Osteoblast (primary cell): Measurements from ENCODE around the gene NRK. TPM values are rescaled to one million over a fixed set of nuclear protein-coding genes. Genes with fewer than 3 reads are reported as not detected.
"Not testable (repeated sequence)": the region's sequence is repeated elsewhere in the genome, so short reads cannot be mapped to it uniquely, and the experiment has no call there.

Experiments used
- DNase-seq: peaks from one replicate; pipeline ENCODE4 v3.0.0; 2011; ENCODE audit warnings: low spot score, mixed read lengths; ENCODE audit not compliant: insufficient read length; ENCODE audit errors: missing footprints
- H2AFZ ChIP-seq: 2 replicates; pipeline ENCODE4 v1.6.0; 2011; ENCODE audit warnings: mild to moderate bottlenecking, low read length
- H3K27ac ChIP-seq: 2 replicates; pipeline ENCODE4 v1.5.1; 2011; ENCODE audit warnings: mild to moderate bottlenecking, low read depth, low read length, moderate library complexity
- H3K27me3 ChIP-seq: 2 replicates; pipeline ENCODE4 v1.6.0; 2012; ENCODE audit warnings: mild to moderate bottlenecking, control low read depth, inconsistent platforms, low read length, moderate library complexity; ENCODE audit not compliant: insufficient read depth
- H3K36me3 ChIP-seq: 2 replicates; pipeline ENCODE4 v1.5.1; 2011; ENCODE audit warnings: mild to moderate bottlenecking, low read length, control low read depth, moderate library complexity; ENCODE audit not compliant: insufficient read depth
- H3K4me1 ChIP-seq: 2 replicates; pipeline ENCODE4 v1.5.1; 2011; ENCODE audit warnings: mild to moderate bottlenecking, low read length, control low read depth, moderate library complexity; ENCODE audit not compliant: insufficient read depth
- H3K4me2 ChIP-seq: 2 replicates; pipeline ENCODE4 v1.6.0; 2011; ENCODE audit warnings: mild to moderate bottlenecking, low read length; ENCODE audit not compliant: insufficient read depth
- H3K4me3 ChIP-seq: fragments of 200-600 bp; sonication (generic); 3 replicates; pipeline ENCODE4 v1.5.1; 2012; ENCODE audit warnings: mild to moderate bottlenecking, low read length, inconsistent platforms; ENCODE audit not compliant: insufficient read depth
- H3K79me2 ChIP-seq: 2 replicates; pipeline ENCODE4 v1.6.0; 2012; ENCODE audit warnings: mild to moderate bottlenecking, low read length, control low read depth, inconsistent platforms; ENCODE audit not compliant: insufficient read depth
- H3K9me3 ChIP-seq: 2 replicates; pipeline ENCODE4 v1.5.1; 2011; ENCODE audit warnings: low read depth, low read length, control low read depth
- H4K20me1 ChIP-seq: 2 replicates; pipeline ENCODE4 v1.6.0; 2012; ENCODE audit warnings: mild to moderate bottlenecking, low read length, control low read depth; ENCODE audit not compliant: insufficient read depth
- CTCF ChIP-seq: IDR thresholded peaks from 2 replicates; pipeline ENCODE4 v1.5.1; 2011; ENCODE audit warnings: mild to moderate bottlenecking, low read depth, low read length, moderate library complexity; ENCODE audit errors: extremely low read depth
- total RNA-seq: library from RNA; depleted of rRNA; stranded (reverse); fragments of >200 nt; gene quantifications from 2 replicates; pipeline ENCODE4 v1.2.3, GENCODE V29; 2012

Gene NRK
- under 0.01 TPM in 1 of 2 replicates, not detected in the other for total RNA-seq

- no peak within 1 kb of the TSS for H3K4me2 ChIP-seq
- H3K4me3 ChIP-seq = peak within 1 kb of the TSS; percentile 16
Observed at GRCh38 chrX:105822138-105823091, at the start of gene NRK. TSS of gene NRK (plus strand) at chrX:105822539. CDS start at chrX:105822846, 307 bp downstream.

GRCh38 chrX:105773801-105774200 lies 48.5 kb upstream of the NRK start:
- Histone ChIP-seq H3K4me2 (no peak overlapping the region), H3K9me3 (no peaks in the 10 kb centered on the region), H3K79me2 (no peaks in the 10 kb centered on the region), H3K4me1 (no peaks in the 10 kb centered on the region), H4K20me1 (no peaks in the 10 kb centered on the region), H3K36me3 (no peaks in the 10 kb centered on the region), H3K27me3 (peaks cover 8% of the 10 kb centered on the region), H2AFZ (no peak overlapping the region), H3K4me3 (no peak overlapping the region), H3K27ac (no peak overlapping the region)
- no peak for TF ChIP-seq CTCF
- no peak for DNase-seq

More at GRCh38 chrX:105822138-105823091, at the start of gene NRK:
- DNase-seq = peak; percentile 8
- Histone ChIP-seq H3K9me3 (no peaks in the 10 kb centered on the region), H2AFZ (no peak within 1 kb of the TSS), H4K20me1 (no peaks in the 10 kb centered on the region), H3K27me3 (peaks cover 18% of the 10 kb centered on the region), H3K36me3 (no peaks in the 10 kb centered on the region), H3K27ac (no peak within 1 kb of the TSS), H3K4me1 (no peaks in the 10 kb centered on the region), H3K79me2 (no peaks in the 10 kb centered on the region)
- TF ChIP-seq CTCF = no peak

GRCh38 chrX:105775679-105776078 lies 46.7 kb upstream of the NRK start:
- Histone ChIP-seq H3K27me3 (peaks cover 8% of the 10 kb centered on the region), H3K79me2 (no peaks in the 10 kb centered on the region), H3K4me3 (no peak overlapping the region), H3K9me3 (no peaks in the 10 kb centered on the region), H3K4me2 (no peak overlapping the region), H3K4me1 (no peaks in the 10 kb centered on the region), H3K36me3 (no peaks in the 10 kb centered on the region), H3K27ac (no peak overlapping the region), H4K20me1 (no peaks in the 10 kb centered on the region), H2AFZ (no peak overlapping the region)
- TF ChIP-seq CTCF = no peak
- no peak for DNase-seq

- Histone ChIP-seq H3K4me2 (no peak overlapping the region), H3K27ac (no peak overlapping the region), H3K4me3 (no peak overlapping the region), H3K4me1 (no peaks in the 10 kb centered on the region), H3K79me2 (no peaks in the 10 kb centered on the region), H3K36me3 (no peaks in the 10 kb centered on the region), H3K9me3 (no peaks in the 10 kb centered on the region), H2AFZ (no peak overlapping the region), H4K20me1 (no peaks in the 10 kb centered on the region), H3K27me3 (no peaks in the 10 kb centered on the region)
- TF ChIP-seq CTCF = no peak
- DNase-seq = no peak
Observed at GRCh38 chrX:105781804-105782203, 40.5 kb upstream of the NRK start.

GRCh38 chrX:105796877-105797276 lies 25.5 kb upstream of the NRK start:
- H3K36me3 ChIP-seq, H3K79me2 ChIP-seq, H3K4me1 ChIP-seq, H2AFZ ChIP-seq, H3K4me2 ChIP-seq, H3K27ac ChIP-seq, H3K4me3 ChIP-seq, DNase-seq, H3K27me3 ChIP-seq, H3K9me3 ChIP-seq, H4K20me1 ChIP-seq: not testable (repeated sequence)
